Hypothalamus (tissue), 51 donors: ENCODE results near the gene SAMD11.
A peak's percentile ranks its signal among the peaks of the same experiment; 100 is the strongest.
"Not testable (repeated sequence)": the region's sequence is repeated elsewhere in the genome, so short reads cannot be mapped to it uniquely, and the experiment has no call there.

Source experiments
- DNase-seq, 51 donors: peaks; one replicate each; lab custom pipeline; 2025; lab: John Stamatoyannopoulos, UW

Gene SAMD11, protein sequence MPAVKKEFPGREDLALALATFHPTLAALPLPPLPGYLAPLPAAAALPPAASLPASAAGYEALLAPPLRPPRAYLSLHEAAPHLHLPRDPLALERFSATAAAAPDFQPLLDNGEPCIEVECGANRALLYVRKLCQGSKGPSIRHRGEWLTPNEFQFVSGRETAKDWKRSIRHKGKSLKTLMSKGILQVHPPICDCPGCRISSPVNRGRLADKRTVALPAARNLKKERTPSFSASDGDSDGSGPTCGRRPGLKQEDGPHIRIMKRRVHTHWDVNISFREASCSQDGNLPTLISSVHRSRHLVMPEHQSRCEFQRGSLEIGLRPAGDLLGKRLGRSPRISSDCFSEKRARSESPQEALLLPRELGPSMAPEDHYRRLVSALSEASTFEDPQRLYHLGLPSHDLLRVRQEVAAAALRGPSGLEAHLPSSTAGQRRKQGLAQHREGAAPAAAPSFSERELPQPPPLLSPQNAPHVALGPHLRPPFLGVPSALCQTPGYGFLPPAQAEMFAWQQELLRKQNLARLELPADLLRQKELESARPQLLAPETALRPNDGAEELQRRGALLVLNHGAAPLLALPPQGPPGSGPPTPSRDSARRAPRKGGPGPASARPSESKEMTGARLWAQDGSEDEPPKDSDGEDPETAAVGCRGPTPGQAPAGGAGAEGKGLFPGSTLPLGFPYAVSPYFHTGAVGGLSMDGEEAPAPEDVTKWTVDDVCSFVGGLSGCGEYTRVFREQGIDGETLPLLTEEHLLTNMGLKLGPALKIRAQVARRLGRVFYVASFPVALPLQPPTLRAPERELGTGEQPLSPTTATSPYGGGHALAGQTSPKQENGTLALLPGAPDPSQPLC

DNA sequence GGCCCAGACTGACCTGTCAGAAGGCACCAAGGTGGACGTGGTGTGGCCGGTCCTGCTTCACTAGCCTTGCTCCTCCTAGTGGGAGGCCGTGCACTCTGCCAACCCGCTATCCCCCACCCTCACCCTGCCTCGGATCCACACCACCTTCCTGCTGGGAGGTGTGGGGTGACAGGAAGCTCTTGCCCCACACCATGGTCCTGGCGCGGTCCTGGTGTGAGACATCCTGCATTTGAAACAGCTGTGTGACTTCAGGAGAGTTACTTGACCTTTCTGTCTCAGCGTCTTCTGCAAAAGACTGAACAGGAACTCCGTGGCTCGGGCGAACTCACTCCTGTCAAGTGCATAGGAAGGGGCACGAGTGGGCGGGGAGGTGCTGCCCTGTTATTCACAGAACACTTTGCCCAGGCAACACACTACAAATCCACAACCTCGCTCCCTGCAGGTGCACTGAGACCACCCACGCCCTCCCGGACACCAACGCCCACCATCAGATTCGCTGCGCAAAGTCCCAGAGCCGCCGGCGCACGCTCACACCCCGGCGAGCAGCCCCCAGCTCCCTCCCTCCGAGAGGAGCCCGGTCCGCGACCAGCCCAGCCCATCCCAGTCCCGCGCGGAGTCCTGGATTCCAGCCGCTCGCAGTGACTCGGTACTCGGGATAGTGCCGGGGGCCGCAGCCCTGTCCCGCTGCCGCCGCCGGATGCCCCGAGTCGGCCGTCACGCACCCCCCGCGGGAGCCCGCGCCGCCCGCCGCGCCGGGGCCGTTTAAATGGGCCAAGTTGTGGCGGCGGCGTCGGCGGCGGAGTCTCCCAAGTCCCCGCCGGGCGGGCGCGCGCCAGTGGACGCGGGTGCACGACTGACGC lies at the start of gene SAMD11:
TSS of gene SAMD11 (plus strand) at position 793 of the 860 bp plus-strand sequence. CDS start 509 bp downstream, outside the sequence.
- DNase-seq = peak in 44 of 51 donors; percentile 12 to 88 (median 65)

DNA sequence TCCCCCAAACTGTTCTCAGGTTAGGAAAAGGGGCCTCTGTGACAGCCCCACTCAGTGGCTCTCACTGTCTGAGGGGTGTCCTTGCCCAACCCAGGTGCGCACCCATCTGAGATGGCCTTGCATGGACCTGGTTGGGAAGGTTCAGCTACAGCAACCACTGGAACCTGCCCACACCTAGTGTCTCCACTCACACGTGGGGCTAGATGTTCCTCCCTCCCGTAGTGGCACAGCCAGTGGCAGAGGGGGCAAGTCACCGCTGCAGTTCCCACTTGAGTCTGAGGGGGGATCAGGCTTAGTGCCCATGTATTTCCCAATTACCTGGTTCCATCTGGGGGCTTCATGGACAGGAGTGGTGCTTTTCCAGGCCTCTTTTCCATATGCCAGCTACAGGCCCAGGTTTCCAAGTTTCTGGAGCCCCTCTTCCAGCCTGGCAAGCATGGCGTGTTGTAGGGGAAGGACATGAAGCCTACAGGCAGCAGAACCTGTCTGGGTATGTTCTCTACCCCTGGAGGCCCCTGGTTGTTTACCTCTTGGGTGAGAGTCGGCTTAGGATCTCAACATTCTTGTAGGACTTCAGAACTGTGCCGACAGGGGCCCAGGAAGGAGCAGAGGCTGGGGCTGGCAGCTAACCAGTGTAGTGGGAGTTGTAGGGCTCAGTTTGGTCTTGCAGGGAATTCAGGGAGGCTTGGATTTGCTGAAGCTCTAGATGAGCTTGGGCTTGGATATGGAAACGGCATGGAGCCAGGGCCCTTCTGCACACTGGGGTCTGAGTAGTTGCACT lies 47.1 kb upstream of the SAMD11 start:
- DNase-seq = not testable (repeated sequence)

DNA sequence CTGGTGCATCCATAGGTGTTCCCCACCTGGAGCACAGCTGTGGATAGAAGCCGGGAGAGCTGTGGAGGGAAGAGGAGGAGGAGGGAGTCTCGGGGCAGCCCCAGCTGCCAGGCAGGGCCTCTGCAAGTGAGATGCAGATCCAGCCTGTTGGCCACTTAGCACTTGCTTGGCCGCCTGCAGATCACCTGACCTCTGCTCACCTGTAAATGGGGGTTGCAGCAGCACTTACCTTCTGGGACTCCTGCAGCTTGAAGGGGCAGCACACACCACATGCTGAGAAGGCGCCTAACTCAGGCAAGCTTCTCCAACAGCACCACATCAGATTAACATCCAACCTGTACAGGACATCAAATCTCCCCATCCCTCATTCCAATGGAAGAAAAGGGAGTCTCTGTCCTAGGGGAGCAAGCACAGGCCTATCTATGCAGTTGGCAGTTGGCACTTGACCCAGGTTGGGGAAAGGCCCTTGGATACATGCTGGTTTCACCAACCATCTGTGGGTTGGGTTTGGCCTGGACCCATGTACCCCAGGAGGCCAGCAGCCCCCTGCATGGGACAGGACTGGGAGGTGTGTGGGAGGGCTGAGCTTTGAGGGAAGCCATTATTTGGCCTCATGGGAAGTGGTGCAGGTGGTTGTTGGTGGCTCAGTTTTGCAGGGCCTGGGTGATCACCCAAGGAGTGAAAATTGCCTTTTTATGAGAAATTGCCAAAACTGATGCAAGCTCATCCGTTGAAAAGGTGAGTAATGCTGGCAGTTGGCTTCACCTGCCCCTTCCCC lies 46.3 kb upstream of the SAMD11 start:
- DNase-seq = not testable (repeated sequence)

DNA sequence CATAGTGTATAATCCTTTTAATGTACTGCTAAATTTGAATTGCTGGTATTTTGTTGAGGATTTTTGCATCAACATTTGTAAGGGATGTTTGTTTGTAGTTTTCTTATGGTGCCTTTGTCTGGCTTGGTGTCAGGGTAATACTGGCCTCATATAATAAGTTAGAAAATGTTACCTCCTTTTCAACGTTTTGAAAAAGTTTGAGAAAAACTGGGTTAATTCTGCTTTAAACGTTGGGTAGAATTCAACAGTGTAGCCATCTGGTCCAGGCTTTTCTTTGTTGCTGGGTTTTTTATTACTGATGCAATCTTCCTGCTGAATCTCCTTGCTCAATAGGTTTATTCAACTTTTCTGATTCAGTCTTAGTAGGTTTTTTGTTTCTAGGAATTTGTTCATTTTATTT lies 43.2 kb upstream of the SAMD11 start:
- DNase-seq = not testable (repeated sequence)

DNA sequence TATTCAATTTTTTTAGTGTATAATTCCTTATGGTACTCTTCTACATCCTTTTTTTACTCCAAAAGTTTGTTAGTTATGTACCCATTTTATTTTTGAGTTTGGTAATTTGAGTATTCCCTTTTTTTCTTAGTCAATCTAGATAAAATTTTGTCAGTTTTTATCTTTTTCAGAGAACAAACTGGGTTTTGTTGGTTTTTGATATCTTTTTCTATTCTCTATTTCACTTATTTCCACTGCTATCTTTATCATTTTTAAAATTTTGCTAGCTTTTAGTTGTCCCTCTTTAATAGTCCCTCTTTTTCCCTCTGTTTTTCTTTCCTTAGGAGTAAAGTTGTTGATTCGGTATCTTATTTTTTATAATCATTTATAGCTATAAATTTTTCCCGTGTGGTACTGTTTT lies 42.8 kb upstream of the SAMD11 start:
- DNase-seq = not testable (repeated sequence)

DNA sequence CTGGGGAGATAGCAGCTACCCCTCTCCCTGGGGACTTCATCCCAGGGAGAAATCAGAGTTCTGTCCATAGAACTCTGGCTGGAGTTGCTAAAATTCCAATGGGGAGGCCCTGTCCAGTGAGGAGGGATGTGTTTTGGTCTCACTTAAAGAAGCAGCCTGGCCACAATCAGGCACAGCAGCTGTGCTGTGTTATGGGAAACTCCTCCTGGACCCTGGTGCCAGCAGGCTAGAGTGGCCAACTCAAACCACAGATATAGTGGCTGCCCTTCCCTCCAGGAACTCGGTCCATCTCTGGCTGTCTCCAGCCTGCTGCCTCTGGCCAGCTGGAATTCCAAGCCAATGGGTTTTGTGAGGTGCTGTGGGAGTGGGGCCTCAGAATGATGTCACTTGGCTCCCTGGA lies 37.4 kb upstream of the SAMD11 start:
- DNase-seq = no peak

DNA sequence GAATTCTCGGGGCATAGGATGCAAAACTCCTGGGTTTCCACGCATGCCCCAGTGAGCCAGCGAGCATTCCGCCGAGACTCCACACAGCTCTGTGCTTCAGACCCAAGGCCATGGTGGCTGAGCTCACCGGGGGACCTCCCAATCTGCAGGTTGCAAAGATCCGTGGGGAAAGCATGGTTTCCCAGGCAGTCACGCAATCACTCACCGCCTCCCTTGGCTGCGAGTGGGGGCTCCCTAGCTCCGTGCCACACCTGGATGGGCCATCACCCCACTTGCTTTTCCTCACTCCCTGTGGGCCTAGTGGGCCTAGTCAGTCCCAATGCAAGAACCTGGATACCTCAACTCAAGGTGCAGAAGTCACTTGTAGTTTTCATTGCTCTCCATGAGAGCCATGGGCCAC lies 37.0 kb upstream of the SAMD11 start:
- no peak for DNase-seq

DNA sequence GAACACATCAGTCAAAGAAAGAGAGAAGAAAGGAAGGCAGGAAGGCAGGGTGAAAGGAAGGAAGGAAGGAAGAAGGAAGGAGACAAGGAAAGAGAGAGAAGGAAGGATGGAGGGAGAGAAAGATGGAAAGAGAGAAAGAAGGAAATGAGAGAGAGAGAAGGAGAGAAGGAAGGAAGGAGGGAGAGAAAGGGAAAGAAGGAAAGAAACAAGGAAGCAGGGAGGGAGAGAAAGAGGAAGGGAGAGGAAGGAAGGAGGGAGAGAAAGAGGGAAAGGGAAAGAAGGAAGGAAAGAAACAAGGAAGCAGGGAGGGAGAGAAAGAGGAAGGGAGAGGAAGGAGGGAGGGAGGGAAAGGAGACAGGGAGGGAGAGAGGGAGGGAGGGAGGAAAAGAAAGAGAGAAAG lies 35.4 kb upstream of the SAMD11 start:
- DNase-seq = no peak

DNA sequence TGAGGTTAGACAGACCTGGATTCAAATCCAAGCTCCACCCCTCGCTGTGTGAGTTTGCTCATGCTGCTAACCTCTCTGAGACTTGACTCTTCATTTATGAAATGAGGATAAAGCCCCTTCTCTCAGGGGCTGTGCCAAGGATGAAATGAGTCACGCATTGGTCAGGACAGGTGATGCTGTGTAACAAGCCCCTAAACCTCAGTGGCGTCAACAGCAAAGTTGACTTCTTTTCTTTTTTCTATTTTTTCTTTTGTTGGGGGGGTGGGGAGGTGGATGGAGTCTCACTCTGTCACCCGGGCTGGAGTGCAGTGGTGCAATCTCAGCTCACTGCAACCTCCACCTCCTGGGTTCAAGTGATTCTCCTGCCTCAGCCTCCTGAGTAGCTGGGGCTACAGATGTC lies 33.9 kb upstream of the SAMD11 start:
- DNase-seq = not testable (repeated sequence)

DNA sequence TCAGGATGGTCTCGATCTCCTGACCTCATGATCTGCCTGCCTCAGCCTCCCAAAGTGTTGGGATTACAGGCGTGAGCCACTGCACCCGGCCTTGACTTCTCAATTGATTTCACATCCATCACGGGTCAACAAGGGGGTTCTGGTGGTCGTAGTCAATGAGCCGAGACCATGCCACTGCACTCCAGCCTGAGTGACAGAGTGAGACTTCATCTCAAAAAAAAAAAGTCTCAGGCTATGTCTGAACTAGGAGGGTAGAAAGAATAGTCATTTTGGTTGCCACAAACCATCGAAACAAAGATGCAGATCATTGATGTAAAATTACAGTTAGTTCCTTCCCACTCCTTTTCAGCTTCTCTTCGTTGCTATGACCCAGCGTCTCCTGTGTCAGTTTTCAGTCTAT lies 33.5 kb upstream of the SAMD11 start:
- DNase-seq = not testable (repeated sequence)

DNA sequence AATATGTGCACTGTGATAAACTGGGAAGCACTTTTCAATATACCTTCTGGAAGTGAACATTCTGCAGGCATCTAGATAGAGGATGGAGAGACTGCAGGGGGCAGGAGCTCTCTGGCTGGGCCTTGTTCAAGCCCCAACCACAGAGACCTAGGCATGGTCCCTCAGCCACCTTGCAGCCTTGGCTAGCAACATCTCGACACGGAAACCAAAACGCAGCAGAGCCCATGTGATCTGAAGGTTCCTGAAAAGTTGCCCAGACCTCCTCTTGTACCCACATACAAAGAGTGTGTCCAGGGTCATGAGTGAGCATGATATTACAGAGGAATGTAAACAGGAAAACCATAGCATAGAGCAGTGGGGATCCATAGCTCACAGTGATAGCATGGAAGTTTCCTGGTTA lies 33.1 kb upstream of the SAMD11 start:
- no peak for DNase-seq

DNA sequence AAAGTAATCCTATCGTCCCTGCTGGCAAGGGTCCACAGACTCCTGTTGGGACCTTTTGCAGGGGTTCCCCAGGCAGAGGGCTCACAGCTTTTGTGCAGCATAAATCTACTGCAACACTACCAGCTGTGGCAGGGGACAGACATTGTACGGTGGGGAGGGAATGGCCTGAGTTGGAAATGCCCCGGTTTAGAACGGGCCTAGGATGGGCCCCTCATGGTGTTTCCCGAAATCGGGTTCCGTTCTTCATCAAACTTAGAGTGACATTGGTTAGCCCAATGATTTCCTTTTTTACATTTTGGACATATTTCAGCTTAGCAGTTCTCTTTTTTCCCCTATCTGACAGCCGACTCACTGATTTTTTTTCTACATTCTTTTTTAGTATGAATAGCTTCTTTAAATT lies 26.5 kb upstream of the SAMD11 start:
- DNase-seq = no peak

DNA sequence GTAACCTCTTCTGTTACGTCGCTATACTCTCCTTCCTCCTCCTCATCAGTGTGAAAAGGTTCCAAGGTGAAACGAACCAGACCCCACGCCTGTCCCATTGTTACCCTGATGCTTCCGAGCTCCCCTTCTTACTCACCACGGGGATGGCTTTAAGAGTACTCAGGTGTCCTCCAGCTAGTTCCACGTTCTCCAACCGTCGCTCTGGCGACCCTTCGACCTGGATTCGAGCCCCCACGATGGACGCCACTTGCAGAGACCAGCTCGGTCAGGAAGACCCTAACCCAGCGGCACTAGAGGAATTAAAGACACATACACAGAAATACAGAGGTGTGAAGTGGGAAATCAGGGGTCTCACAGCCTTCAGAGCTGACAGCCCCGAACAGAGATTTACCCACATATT lies 25.8 kb upstream of the SAMD11 start:
- DNase-seq = not testable (repeated sequence)

DNA sequence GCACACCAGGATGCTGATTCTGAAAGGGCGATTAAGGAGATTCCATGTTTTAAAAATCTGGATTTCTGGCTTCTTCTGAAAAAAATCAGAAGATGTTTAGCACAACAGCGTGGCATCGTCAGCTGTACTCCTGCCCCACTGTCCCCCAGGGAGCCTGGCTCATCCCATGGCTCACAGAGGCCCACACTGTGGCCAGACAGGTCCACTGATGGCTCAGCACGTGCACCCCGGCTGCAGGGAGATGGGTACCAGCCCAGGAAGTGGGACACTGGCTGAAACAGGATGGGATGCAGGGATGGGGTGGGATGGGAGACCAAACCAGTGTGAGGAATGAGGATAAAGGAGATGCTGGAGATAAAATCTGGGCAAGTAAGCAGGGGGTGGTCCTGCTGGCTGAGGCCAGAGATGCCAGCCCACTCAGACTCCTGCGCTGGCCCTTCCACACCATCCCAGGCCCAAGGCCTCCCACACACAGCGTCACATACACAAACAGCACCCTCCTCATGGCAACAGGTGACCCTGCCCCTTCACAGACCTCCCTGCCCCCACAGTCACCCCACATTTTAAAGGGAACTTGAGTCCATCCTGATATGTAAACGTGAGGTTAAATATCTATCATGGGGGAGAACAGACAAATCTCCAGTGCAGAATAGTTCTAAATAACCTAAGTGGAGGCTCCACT lies 23.9 kb upstream of the SAMD11 start:
- DNase-seq = no peak

DNA sequence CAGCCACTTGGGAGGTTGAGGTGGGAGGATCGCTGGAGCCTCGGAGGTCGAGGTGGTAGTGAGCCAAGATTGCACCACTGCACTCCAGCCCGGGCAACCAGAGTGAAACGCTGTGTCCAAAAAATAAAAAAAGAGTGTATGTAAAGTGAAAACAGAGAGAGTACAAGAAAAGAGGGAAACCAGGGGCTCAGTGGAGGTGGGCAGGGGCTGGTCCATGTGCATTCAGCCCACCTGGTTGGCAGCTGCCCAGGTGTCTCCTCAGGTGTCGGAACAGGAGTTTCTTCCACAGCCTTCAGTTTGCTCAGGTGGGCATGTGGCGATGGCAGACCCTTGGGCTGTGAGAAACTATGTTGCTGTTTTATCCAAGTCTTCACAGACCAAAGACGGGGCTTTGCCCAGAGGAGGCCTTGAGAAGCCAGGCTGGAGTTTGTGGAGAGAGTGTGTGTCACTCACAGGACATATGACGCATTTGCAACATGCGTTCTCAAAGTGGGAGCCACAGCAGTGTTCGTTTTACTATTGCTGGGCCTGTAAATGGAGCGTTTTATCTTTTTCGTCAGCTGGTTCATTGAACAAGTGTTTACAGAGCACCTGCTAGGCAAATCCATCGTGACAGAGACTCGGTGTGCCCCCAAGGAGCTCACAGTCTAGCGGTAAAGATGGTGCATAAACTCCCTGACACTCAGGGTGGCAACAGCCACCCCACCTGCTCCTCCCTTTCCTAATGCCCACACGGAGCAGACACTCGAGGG lies 22.4 kb upstream of the SAMD11 start:
- DNase-seq = no peak

DNA sequence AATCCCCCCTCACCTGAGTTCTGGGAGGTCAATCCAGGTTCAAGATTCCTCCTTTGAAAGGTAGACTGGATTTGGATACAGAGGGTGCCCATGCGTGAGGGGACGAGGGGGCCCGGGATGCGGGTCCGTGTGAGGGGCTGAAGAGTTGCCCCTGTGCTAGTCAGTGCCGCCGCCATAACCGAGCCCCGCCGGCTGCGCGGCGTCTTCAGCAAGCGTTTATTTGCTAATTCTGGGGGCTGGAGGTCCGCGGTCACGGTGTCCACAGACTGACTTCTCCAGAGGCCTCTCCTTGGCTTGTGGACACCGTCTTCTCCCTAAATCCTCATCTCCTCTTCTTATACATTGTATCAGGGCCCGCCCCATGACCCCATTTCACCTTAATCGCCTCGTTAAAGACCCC lies 20.9 kb upstream of the SAMD11 start:
- no peak for DNase-seq

DNA sequence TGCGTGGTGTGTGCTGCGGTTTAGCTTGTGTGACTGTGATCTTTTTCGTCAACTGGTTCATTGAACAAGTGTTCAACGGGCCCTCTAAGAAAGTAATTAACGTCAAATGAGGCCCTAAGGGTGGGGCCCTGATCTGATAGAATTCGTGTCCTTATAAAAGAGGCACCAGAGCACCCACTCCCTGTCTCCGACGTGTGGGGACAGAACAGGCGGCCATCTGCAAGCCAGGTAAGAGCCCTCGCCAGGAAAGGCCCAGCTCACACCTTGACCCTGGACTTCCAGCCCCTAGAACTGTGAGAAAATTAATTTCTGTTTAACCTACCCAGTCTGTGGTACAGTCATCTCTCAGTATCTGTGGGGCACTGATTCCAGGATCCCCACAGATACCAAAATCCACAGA lies 20.4 kb upstream of the SAMD11 start:
- DNase-seq = no peak

DNA sequence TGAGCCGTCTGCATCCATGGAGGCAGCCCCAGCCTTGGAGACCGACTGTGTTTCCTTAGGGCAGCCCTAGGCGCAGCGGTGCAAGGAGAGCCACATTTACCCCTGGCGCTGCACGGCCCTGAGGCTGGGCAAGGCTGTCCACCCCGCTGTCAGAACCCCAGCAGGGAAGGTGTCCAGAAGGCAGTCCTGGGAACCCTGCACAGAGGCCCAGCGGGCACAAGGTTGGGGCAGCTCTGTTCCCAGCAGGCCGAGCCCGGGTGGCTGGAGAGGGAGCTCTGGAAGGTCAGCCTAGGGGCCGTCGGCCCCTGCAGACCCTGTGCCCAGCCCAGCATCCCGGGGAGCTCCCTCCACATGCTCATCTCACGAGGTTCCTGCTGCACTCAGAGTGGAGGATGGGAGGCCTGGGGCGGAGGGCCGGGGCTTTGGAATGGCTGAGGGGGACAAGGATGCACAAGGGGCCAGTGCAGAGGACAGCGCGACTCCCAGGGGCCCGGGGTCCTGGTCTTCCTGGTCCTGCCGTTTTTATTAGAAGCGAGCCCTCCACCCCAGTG lies 19.9 kb upstream of the SAMD11 start:
- DNase-seq = no peak
